H1 (cell line): ENCODE measurements around the gene NANOS2. TPM values are rescaled to one million over a fixed set of nuclear protein-coding genes. Genes with fewer than 3 reads are reported as not detected.
A peak's percentile ranks its signal among the peaks of the same experiment; 100 is the strongest.

Source experiments
- BCL11A ChIP-seq, 2 experiments: IDR thresholded peaks; one replicate each; pipeline ENCODE4 v1.6.1; 2011; ENCODE audit warnings: low read depth in 2 of 2, low read length in 2 of 2, mild to moderate bottlenecking in 2 of 2
- CHD2 ChIP-seq: IDR thresholded peaks from 2 replicates; pipeline ENCODE4 v1.6.1; 2012; ENCODE audit warnings: low read length, improper control_type of control experiment
- HDAC2 ChIP-seq, 2 experiments: fragments of 300-600 bp in 1 of 2; sonication (generic) in 1 of 2; IDR thresholded peaks; 2 replicates each; pipeline ENCODE4 v1.6.1; 2011 to 2012; ENCODE audit warnings: low read depth in 2 of 2, low read length in 2 of 2, mild to moderate bottlenecking in 2 of 2, moderate library complexity in 2 of 2, borderline replicate concordance in 1 of 2, inconsistent platforms in 1 of 2
- KDM4A ChIP-seq: IDR thresholded peaks from one replicate; pipeline ENCODE4 v1.7.1; 2012; ENCODE audit warnings: low read depth, mild to moderate bottlenecking, moderate library complexity, low read length, inconsistent platforms; ENCODE audit not compliant: severe bottlenecking
- NANOG ChIP-seq: IDR thresholded peaks from 2 replicates; pipeline ENCODE4 v1.6.1; 2011; ENCODE audit warnings: low read length, low read depth, mild to moderate bottlenecking, inconsistent platforms; ENCODE audit not compliant: insufficient read depth, poor library complexity, severe bottlenecking
- POU5F1 ChIP-seq: IDR thresholded peaks from 2 replicates; pipeline ENCODE4 v1.6.1; 2011; ENCODE audit warnings: low read depth, mild to moderate bottlenecking, low read length, moderate library complexity
- RAD21 ChIP-seq, 2 experiments: IDR thresholded peaks in 1 of 2; conservative IDR thresholded peaks in 1 of 2; 2 replicates each; pipeline ENCODE4 v1.6.1; 2011; ENCODE audit warnings: low read depth in 2 of 2, low read length in 2 of 2, improper control_type of control experiment in 1 of 2, inconsistent platforms in 1 of 2, mild to moderate bottlenecking in 1 of 2, moderate library complexity in 1 of 2
- TAF1 ChIP-seq: IDR thresholded peaks from 2 replicates; pipeline ENCODE4 v1.6.1; 2011; ENCODE audit warnings: mild to moderate bottlenecking, low read depth, low read length
- polyA plus RNA-seq, 7 experiments: library from polyadenylated mRNA; depleted of rRNA in 3 of 7; stranded (reverse) in 5 of 7; unstranded in 2 of 7; fragments of >200 nt in 5 of 7; fragments of 200-250 nt in 2 of 7; gene quantifications; 1 replicate in 5 of 7; 2 replicates in 1 of 7; 4 replicates in 1 of 7; pipeline versions ENCODE4 v1.2.1 to v1.2.3, GENCODE V29; 2011 to 2013; ENCODE audit warnings: missing spikeins in 2 of 7, mixed read lengths in 2 of 7
- total RNA-seq: library from RNA; stranded (reverse); fragmentation: NEBNext Ultra II Directional; extraction: Animal tissue kit (Norgen Biotek cat#: 25700); gene quantifications from 2 replicates; pipeline ENCODE4 v1.2.1, GENCODE V29; 2021
- TF ChIP-seq, protein P1 (sequence below), 3 experiments: IDR thresholded peaks; 1 replicate in 2 of 3; 2 replicates in 1 of 3; pipeline versions ENCODE4 v1.5.1 to v1.6.1; 2011; ENCODE audit warnings: low read length in 3 of 3, mild to moderate bottlenecking in 3 of 3, inconsistent platforms in 2 of 3, low read depth in 1 of 3, moderate library complexity in 1 of 3; ENCODE audit not compliant: insufficient read depth in 1 of 3; ENCODE audit errors: control extremely low read depth in 1 of 3

NANOS2 gene
- total and polyA plus RNA-seq, 2 of the 8 experiments (the other 6 are each of a cell fraction or from before 2014, with no cell fraction given), result 0.20 TPM; not detected in 1

DNA sequence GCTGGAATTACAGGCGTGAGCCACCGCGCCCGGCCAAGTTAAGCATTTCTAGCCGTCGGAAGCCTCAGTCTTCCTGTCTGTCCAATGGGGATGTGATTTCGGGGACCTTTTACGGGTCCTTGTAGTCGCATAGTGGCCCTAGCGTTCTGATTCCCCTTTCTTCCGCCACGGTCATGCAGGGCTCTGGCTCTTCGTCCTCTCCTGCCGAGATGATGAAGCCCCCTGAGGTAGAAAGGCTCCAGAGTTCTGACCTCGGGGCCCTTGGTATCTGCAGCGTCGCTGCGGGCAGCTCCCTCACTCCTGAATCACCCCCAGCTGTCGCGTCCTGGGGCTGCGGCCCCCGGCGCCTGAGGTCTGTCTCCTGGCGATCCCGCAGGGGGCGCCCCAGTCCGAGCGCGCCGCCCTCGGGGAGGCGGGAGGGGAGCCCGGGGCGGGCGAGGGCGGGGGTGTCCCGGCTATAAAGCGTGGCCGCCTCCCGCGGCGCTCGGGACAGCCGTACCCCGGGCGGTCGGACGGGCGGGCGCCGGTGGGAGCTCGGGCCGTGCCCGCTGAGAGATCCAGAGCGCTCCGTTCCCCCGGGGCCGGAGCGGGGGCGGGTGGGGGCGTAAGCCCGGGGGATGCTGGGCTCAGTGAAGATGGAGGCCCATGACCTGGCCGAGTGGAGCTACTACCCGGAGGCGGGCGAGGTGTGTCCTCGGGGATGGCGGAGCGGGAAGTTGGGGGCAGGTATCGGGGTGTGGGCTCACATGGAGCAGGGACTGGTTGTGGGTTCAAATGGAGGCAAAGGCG lies 50.5 kb downstream of the NANOS2 start, which contains the start of gene FOXA3 (continued):
- TF ChIP-seq NANOG (peak; percentile 49), RAD21 (IDR thresholded peaks at IDR 0.05 in 1 of 2, conservative IDR thresholded peaks at IDR 0.05 in 1 of 2; ENCODE audit: low read depth in 2 of 2, low read length in 2 of 2) (peak; percentile 66 to 86), KDM4A (peak; percentile 42), POU5F1 (no peak), TAF1 (peak; percentile 64), BCL11A (IDR thresholded peaks at IDR 0.05; ENCODE audit: low read depth in 2 of 2, low read length in 2 of 2) (no peak), HDAC2 (IDR thresholded peaks at IDR 0.05; ENCODE audit: borderline replicate concordance in 1 of 2, low read depth in 2 of 2, low read length in 2 of 2) (peak in 1 of 2 experiments; percentile 99; a peak in 2 of 4 replicates), CHD2 (no peak)
- TF ChIP-seq, protein P1, sequence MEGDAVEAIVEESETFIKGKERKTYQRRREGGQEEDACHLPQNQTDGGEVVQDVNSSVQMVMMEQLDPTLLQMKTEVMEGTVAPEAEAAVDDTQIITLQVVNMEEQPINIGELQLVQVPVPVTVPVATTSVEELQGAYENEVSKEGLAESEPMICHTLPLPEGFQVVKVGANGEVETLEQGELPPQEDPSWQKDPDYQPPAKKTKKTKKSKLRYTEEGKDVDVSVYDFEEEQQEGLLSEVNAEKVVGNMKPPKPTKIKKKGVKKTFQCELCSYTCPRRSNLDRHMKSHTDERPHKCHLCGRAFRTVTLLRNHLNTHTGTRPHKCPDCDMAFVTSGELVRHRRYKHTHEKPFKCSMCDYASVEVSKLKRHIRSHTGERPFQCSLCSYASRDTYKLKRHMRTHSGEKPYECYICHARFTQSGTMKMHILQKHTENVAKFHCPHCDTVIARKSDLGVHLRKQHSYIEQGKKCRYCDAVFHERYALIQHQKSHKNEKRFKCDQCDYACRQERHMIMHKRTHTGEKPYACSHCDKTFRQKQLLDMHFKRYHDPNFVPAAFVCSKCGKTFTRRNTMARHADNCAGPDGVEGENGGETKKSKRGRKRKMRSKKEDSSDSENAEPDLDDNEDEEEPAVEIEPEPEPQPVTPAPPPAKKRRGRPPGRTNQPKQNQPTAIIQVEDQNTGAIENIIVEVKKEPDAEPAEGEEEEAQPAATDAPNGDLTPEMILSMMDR (IDR thresholded peaks at IDR 0.05; ENCODE audit: control extremely low read depth in 1 of 3, insufficient read depth in 1 of 3, low read depth in 1 of 3, low read length in 3 of 3), result peak; percentile 56 to 96 (median 65)
- TF ChIP-seq, all 59 proteins: peak for 13
